ENCODE measurements around the gene GTF3C1.

The GTF3C1 gene

DNA sequence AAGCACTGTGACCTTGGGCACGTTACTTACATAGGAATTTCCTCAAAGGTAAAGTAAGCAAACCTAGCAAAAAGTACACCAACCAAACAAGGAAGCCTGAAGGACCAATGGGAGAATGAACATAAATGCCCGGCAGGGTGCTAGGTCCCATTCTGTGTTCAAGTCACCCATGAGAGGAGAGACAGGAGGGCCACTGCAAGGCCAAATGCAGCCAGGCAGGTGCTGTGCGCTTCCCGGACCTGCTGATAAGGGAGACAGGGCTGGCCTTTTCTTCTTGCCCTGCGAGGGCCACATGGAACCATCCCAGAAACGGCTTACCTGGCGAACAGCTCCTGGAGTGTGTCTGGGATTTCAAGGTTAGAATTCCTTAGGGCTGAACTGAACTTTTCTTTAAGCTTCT, 69.0 kb downstream of the GTF3C1 start:
- H3K27ac ChIP-seq, result no peak overlapping the region
- TF ChIP-seq ZFX (IDR thresholded peaks at IDR 0.05) (no peak), CTCF (conservative IDR thresholded peaks at IDR 0.05) (no peak)

DNA sequence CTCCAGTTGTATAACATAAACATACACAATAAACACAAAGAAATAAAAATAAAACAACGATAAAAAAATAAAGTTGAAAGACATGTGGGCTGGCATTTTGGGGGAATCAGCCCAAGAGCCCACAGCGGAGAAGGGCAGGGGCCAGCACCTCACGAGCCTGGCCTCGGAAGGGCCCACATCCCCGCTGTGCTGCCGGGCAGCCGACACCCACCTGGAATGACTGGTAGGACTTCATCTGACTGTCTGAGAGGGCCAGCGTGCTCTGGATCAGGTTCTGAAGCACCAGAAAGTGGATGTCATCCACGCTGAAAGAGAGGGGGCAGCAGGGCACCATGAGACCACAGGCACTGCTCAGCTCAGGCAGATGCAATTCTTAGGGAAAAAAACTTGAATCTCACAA, 73.5 kb downstream of the GTF3C1 start:
- no peak overlapping the region for H3K27ac ChIP-seq
- TF ChIP-seq CTCF (conservative IDR thresholded peaks at IDR 0.05), result no peak
- no peak for TF ChIP-seq ZFX (IDR thresholded peaks at IDR 0.05)

DNA sequence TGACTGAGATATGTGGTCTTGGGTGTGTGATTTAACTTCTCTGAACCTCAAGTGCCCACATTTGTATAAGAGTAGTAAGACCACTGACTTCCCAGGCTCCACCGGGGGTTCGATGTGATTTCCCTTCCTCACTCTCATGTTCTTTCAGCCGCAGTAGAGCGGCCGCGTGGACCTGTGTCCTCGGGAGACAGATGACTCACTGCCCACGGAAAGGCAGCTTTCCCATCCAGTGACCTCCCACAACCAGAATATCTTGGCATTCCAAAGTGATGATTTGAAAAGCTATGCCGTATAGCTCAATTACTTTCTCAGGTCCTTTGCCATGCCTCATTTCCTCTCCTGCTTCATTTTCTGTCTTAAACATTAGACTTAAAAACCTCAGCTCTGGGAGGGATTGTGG, 74.2 kb downstream of the GTF3C1 start:
- no peak overlapping the region for H3K27ac ChIP-seq

DNA sequence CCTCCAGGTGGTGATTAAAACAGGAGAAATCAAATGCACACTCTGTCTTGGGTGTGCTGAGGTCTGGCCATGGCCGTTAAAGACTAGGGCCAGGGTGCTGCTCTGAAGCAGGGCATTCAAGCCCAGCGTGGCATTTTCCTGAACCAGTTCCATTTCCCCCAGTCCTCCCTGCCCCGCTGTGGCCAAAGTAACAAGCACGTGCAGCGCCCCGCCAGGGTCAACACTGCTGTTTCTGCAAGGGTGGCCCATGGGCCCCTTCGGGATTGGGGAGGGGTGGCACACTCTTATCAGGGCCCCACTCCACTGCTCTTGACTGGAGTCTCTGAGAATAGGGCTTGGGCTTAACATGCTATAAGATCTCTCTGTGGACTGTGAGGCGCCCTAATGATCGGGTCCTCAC, 74.8 kb downstream of the GTF3C1 start:
- H3K27ac ChIP-seq, result no peak overlapping the region
- TF ChIP-seq ZFX (IDR thresholded peaks at IDR 0.05) (no peak), CTCF (conservative IDR thresholded peaks at IDR 0.05) (no peak)

More for the DNA sequence above, 74.2 kb downstream of the GTF3C1 start:
- no peak for TF ChIP-seq ZFX (IDR thresholded peaks at IDR 0.05)
- TF ChIP-seq CTCF (conservative IDR thresholded peaks at IDR 0.05), result no peak

DNA sequence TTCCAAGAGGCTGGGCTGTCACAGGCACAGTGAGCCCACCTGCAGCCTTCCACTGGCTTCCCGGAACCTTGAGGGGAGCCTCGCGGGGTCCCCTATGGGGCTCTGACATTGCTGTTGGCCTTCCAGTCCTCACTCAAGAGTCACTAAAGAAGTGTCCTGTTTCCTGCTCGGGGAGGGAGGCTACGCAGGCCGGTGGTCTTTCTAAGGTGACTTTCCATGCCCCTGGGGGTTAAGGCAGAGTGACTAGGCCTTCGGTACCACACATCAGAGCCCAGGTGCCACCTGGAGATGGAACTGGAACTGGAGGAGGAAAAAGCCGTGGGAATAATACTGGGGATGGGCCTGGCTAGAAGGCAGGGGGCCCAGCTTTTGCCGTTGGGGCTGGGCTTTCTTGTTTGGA, 75.7 kb downstream of the GTF3C1 start:
- no peak overlapping the region for H3K27ac ChIP-seq
- TF ChIP-seq ZFX (IDR thresholded peaks at IDR 0.05) (no peak), CTCF (conservative IDR thresholded peaks at IDR 0.05) (no peak)

- TF ChIP-seq CTCF (conservative IDR thresholded peaks at IDR 0.05), result no peak
- no peak for TF ChIP-seq ZFX (IDR thresholded peaks at IDR 0.05)
- no peak overlapping the region for H3K27ac ChIP-seq
Observed at GRCh38 chr16:27473101-27473900, 76.4 kb downstream of the GTF3C1 start.

DNA sequence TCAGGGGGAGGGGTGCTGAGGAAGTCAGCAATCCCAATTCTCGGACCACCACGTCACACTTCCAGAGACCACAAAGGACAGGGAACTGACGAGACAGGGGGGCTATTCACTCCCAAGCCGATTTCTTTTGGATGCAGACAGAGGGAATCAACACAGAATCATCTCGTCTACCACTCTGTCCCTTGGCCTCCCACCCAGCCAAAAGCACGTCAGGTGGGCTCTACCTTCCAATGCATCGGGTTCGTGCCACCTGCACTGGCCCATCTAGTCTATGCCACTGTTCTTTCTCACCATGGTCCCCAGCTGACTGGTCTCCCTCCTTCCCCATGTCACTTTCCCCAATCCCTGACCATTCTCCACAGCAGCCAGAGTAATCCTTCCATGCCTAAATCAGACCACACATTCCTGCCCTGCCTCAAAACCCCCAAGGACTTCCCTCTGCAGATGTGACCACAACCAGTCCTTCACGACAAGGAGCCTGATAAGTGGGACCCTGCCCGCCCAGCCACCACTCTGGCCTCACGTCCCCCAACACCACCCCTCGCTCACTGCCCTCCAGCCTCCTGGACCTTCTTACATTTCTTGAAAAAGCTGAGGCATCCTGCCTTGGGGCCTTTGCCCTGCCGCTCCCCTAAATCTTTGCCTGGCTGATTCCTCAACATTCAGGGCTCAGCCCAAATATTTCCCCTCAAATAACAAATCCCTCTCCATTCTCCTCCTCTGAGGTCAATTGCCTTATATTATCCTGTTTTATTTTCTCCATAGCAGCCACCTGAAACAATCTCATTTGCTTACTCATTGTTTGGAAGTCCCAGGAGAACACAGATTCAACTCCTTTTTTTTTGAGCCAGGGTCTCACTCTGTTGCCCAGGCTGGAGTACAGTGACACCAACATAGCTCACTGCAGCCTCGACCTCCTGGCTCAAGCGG, 77.4 kb downstream of the GTF3C1 start:
- no peak overlapping the region for H3K27ac ChIP-seq
- TF ChIP-seq CTCF (conservative IDR thresholded peaks at IDR 0.05), result no peak

All from C4-2B (cell line).